ENCODE measurements around the gene THOC6. TPM values are rescaled to one million over a fixed set of nuclear protein-coding genes. Genes with fewer than 3 reads are reported as not detected.

The THOC6 gene
- total and polyA plus RNA-seq, 9 donors, result 3.5 to 21.0 (median 15.2) TPM

- Histone ChIP-seq H3K4me1 (ENCODE audit: insufficient read depth) (peaks cover 8% of the 10 kb centered on the region), H3K36me3 (no peaks in the 10 kb centered on the region), H3K9me3 (no peaks in the 10 kb centered on the region), H3K27ac (no peak overlapping the region), H3K4me3 (no peak overlapping the region), H3K27me3 (no peaks in the 10 kb centered on the region)
- intact Hi-C loops (cut with DNase I), result no loop called here
- 8 to 12% (median 9%) methylated on average over 42 of the region's 42 CpGs for WGBS, 3 donors
- peak; percentile 65 to 89 (median 80) for DNase-seq
- TF ChIP-seq CTCF (IDR thresholded peaks at IDR 0.05), result peak; percentile 78 to 87 (median 86)
- TF ChIP-seq POLR2A (IDR thresholded peaks at IDR 0.05), result no peak
Measured at GRCh38 chr16:2983706-2984136, 40.1 kb upstream of the THOC6 start.

- H3K4me3 ChIP-seq, result no peak overlapping the region
- H3K27ac ChIP-seq, result no peak overlapping the region
- no peaks in the 10 kb centered on the region for H3K9me3 ChIP-seq
- TF ChIP-seq POLR2A (IDR thresholded peaks at IDR 0.05), result no peak
- 15 to 47% (median 16%) methylated on average over 9 of the region's 9 CpGs for WGBS, 3 donors
- no peaks in the 10 kb centered on the region for H3K36me3 ChIP-seq
- DNase-seq, result no peak
- peaks cover 8% of the 10 kb centered on the region for H3K4me1 ChIP-seq (ENCODE audit: insufficient read depth)
- intact Hi-C loops (cut with DNase I), result no loop called here
- no peaks in the 10 kb centered on the region for H3K27me3 ChIP-seq
Measured at GRCh38 chr16:2985462-2985861, 38.4 kb upstream of the THOC6 start.

GRCh38 chr16:2985893-2986355 lies 37.9 kb upstream of the THOC6 start:
- Histone ChIP-seq H3K27ac (no peak overlapping the region), H3K4me3 (no peak overlapping the region), H3K36me3 (no peaks in the 10 kb centered on the region), H3K4me1 (ENCODE audit: insufficient read depth) (peaks cover 7% of the 10 kb centered on the region), H3K9me3 (no peaks in the 10 kb centered on the region), H3K27me3 (no peaks in the 10 kb centered on the region)
- intact Hi-C loops (cut with DNase I), result no loop called here
- 63 to 74% (median 70%) methylated on average over 15 of the region's 15 CpGs for WGBS, 3 donors
- DNase-seq, result no peak
- TF ChIP-seq EP300 (IDR thresholded peaks at IDR 0.05) (no peak), CTCF (IDR thresholded peaks at IDR 0.05) (no peak), POLR2A (IDR thresholded peaks at IDR 0.05) (no peak)

- intact Hi-C loops (cut with DNase I), result no loop called here
- TF ChIP-seq CTCF (IDR thresholded peaks at IDR 0.05), result no peak
- TF ChIP-seq EP300 (IDR thresholded peaks at IDR 0.05), result no peak
- Histone ChIP-seq H3K36me3 (no peaks in the 10 kb centered on the region), H3K9me3 (no peaks in the 10 kb centered on the region), H3K27me3 (no peaks in the 10 kb centered on the region), H3K27ac (no peak overlapping the region), H3K4me3 (no peak overlapping the region), H3K4me1 (ENCODE audit: insufficient read depth) (peaks cover 2% of the 10 kb centered on the region)
- no peak for DNase-seq
- WGBS, 3 donors, result 70 to 83% (median 71%) methylated on average over 15 to 17 of the region's 17 CpGs
Measured at GRCh38 chr16:2986623-2987188, 37.1 kb upstream of the THOC6 start.

GRCh38 chr16:2987286-2987685 lies 36.5 kb upstream of the THOC6 start:
- H3K27ac ChIP-seq, result no peak overlapping the region
- WGBS, 3 donors, result 87 to 88% (median 88%) methylated on average over 9 of the region's 9 CpGs
- DNase-seq, result no peak

More at GRCh38 chr16:2987286-2987685, 36.5 kb upstream of the THOC6 start:
- Histone ChIP-seq H3K27me3 (no peaks in the 10 kb centered on the region), H3K36me3 (no peaks in the 10 kb centered on the region), H3K9me3 (no peaks in the 10 kb centered on the region), H3K4me3 (no peak overlapping the region), H3K4me1 (ENCODE audit: insufficient read depth) (peaks cover 2% of the 10 kb centered on the region)
- intact Hi-C loops (cut with DNase I), result no loop called here
- TF ChIP-seq EP300 (IDR thresholded peaks at IDR 0.05) (no peak), POLR2A (IDR thresholded peaks at IDR 0.05) (no peak), CTCF (IDR thresholded peaks at IDR 0.05) (no peak)

All from ovary (tissue), 9 donors.